MCF 10A (cell line): ENCODE results near the gene STAT1. TPM values are rescaled to one million over a fixed set of nuclear protein-coding genes. Genes with fewer than 3 reads are reported as not detected.

ENCODE experiments used
- BruUV-seq: library from RNA; stranded (reverse); fragments of 400-500 nt; replicated peaks from 2 replicates; lab custom pipeline; 2021; lab: Mats Ljungman, UMichigan
- CTCF ChIA-PET: fragments of 300-600 bp; sonication (Branson Sonifier 250); formaldehyde crosslinking; extraction: SDS; loops from one replicate; lab custom pipeline; 2021; ENCODE audit warnings: antibody characterized with exemption, inconsistent platforms; lab: Yijun Ruan, JAX
- POLR2A ChIA-PET: fragments of 300-600, 350-650 bp; sonication (Branson Sonifier 250); formaldehyde crosslinking; extraction: SDS; loops from one replicate; lab custom pipeline; 2020; ENCODE audit warnings: antibody characterized with exemption, inconsistent platforms; lab: Yijun Ruan, JAX
- DNase-seq: peaks from one replicate; pipeline ENCODE4 v3.0.0-alpha.2; 2018; ENCODE audit not compliant: unreplicated experiment
- H3K27ac Mint-ChIP-seq: one replicate; pipeline ENCODE4 v1.8.0; 2022; ENCODE audit warnings: mild to moderate bottlenecking, low read depth, mixed read lengths; ENCODE audit not compliant: unreplicated experiment
- H3K27me3 Mint-ChIP-seq: one replicate; pipeline ENCODE4 v1.8.0; 2022; ENCODE audit warnings: mixed read lengths; ENCODE audit not compliant: insufficient read depth, unreplicated experiment
- H3K36me3 Mint-ChIP-seq: one replicate; pipeline ENCODE4 v1.8.0; 2022; ENCODE audit warnings: mild to moderate bottlenecking, moderate library complexity, mixed read lengths; ENCODE audit not compliant: insufficient read depth, unreplicated experiment
- H3K4me1 Mint-ChIP-seq: one replicate; pipeline ENCODE4 v1.8.0; 2022; ENCODE audit warnings: mixed read lengths; ENCODE audit not compliant: insufficient read depth, unreplicated experiment
- H3K4me3 Mint-ChIP-seq: one replicate; pipeline ENCODE4 v1.8.0; 2022; ENCODE audit warnings: mild to moderate bottlenecking, moderate library complexity, mixed read lengths; ENCODE audit not compliant: unreplicated experiment
- H3K9me3 Mint-ChIP-seq: one replicate; pipeline ENCODE4 v1.8.0; 2022; ENCODE audit warnings: mixed read lengths; ENCODE audit not compliant: unreplicated experiment
- intact Hi-C: fragments of 100-400 bp; cut with micrococcal nuclease; formaldehyde crosslinking; loops from 2 replicates; pipeline ENCODE4 v1.14.1; 2022
- total RNA-seq: library from RNA; stranded (reverse); gene quantifications from 2 replicates; pipeline ENCODE4 v1.2.3, GENCODE V29; 2022
- TF ChIP-seq, protein P1 (sequence below): fragments of 200-600 bp; IDR thresholded peaks from one replicate; pipeline ENCODE4 v1.8.0; 2022; ENCODE audit warnings: antibody characterized with exemption, mild to moderate bottlenecking; ENCODE audit not compliant: unreplicated experiment

The STAT1 gene
- total RNA-seq, 1 experiment from 2014 or later, result 36.9 TPM

DNA sequence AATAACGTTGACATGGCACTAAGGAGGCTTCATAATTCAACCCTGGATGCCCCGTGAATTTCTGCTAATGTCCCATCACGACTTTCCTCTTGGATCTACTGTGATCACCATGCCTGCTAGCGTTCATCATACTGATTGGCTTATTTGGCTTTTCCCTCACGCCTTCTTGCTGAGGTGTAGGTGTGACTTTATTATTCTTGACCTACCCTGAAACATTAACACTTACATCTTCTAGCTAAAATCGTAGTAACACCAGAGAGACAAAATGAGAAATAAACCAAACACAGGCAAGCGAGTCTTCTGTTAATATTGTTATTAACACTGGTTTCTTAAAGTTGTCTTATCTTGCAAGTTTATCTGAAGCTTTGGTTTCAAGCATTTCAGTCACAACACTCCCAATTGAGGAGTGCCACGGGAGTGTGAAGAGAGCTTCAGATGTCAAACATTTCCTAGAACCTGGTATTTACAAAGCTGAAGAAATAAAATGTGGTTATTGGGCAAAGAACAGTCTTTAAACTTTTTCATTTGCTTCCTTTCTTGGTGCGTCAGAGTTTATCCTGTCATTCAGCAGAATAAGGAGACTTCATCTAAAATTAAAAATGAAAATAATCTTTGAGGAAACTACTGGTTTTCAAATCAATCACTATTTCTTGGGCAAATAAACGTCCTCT lies 15.4 kb upstream of the STAT1 start:
- no TSS peak for BruUV-seq
- DNase-seq, result no peak
- Mint-ChIP-seq H3K27ac (no peak overlapping the region), H3K4me1 (no peaks in the 10 kb centered on the region), H3K4me3 (no peak overlapping the region), H3K36me3 (no peaks in the 10 kb centered on the region), H3K9me3 (no peaks in the 10 kb centered on the region), H3K27me3 (no peaks in the 10 kb centered on the region)
- ChIA-PET POLR2A (interaction anchor here (2.0 to 2.2 kb wide), 2 partner anchors 9 to 15 kb away, joined by 8 to 9 read pairs; partner anchors contain the start of gene STAT1), CTCF (interaction anchor here (0.7 to 2.3 kb wide), 10 partner anchors 10 to 250 kb away, joined by 3 to 11 read pairs (median 4); no protein-coding TSS in a partner anchor)
- TF ChIP-seq, protein P1, sequence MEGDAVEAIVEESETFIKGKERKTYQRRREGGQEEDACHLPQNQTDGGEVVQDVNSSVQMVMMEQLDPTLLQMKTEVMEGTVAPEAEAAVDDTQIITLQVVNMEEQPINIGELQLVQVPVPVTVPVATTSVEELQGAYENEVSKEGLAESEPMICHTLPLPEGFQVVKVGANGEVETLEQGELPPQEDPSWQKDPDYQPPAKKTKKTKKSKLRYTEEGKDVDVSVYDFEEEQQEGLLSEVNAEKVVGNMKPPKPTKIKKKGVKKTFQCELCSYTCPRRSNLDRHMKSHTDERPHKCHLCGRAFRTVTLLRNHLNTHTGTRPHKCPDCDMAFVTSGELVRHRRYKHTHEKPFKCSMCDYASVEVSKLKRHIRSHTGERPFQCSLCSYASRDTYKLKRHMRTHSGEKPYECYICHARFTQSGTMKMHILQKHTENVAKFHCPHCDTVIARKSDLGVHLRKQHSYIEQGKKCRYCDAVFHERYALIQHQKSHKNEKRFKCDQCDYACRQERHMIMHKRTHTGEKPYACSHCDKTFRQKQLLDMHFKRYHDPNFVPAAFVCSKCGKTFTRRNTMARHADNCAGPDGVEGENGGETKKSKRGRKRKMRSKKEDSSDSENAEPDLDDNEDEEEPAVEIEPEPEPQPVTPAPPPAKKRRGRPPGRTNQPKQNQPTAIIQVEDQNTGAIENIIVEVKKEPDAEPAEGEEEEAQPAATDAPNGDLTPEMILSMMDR, result no peak
- intact Hi-C loops, result no loop called here

DNA sequence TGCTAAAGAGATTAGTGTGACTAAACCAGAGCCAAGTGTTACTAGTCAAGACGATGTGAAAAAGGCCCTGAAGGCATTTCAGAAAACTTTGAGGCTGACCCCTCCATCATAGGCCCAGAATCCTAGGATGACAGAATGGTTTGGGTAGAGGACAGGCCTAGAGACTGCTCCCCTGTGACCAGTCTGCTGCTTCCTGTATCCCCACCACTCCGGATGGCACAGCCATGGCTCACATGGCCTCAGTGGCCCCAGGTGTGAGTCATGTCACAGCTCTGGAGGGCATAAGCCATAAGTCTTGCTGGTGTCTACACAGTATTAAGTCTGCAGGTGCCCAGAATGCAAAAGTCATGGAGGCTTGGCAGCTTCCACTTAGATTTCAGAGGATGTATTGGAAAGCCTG lies 12.4 kb upstream of the STAT1 start:
- ChIA-PET POLR2A (no interaction called here), CTCF (interaction anchor here (1.2 kb wide), 1 partner anchor 64 kb away, joined by 3 read pairs; no protein-coding TSS in a partner anchor)
- no peak overlapping the region for H3K4me3 Mint-ChIP-seq
- H3K27ac Mint-ChIP-seq, result no peak overlapping the region
- no TSS peak for BruUV-seq
- no peaks in the 10 kb centered on the region for H3K4me1 Mint-ChIP-seq
- no peak for DNase-seq
- TF ChIP-seq, protein P1, result no peak
- intact Hi-C loops, result no loop called here
- H3K27me3 Mint-ChIP-seq, result no peaks in the 10 kb centered on the region
- no peaks in the 10 kb centered on the region for H3K36me3 Mint-ChIP-seq
- no peaks in the 10 kb centered on the region for H3K9me3 Mint-ChIP-seq

DNA sequence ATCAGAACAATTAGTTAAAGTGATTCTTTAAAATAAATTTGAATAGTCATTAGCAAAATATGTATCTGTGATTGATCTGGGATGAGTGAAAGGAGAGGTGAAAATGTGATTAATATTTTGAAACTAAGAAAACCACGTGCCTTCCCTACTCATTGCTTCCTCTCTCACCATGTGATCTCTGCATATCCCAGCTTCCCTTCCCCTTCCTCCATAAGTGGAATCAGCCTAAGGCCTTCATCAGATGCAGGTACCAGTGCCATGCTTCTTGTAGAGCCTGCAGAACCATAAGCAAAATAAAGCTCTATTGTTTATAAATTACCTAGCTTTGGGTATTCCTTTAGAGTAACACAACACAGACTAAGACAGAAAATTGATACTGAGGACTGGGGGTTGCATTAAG lies 11.2 kb upstream of the STAT1 start:
- intact Hi-C loops, result no loop called here
- TF ChIP-seq, protein P1, result no peak
- no peak overlapping the region for H3K27ac Mint-ChIP-seq
- no peaks in the 10 kb centered on the region for H3K9me3 Mint-ChIP-seq
- no peaks in the 10 kb centered on the region for H3K36me3 Mint-ChIP-seq
- CTCF ChIA-PET, result interaction anchor here (0.5 to 1.4 kb wide), 5 partner anchors 13 to 243 kb away, joined by 3 to 6 read pairs (median 3); no protein-coding TSS in a partner anchor
- no TSS peak for BruUV-seq
- no peak overlapping the region for H3K4me3 Mint-ChIP-seq
- H3K27me3 Mint-ChIP-seq, result no peaks in the 10 kb centered on the region
- no peaks in the 10 kb centered on the region for H3K4me1 Mint-ChIP-seq
- POLR2A ChIA-PET, result no interaction called here
- no peak for DNase-seq

DNA sequence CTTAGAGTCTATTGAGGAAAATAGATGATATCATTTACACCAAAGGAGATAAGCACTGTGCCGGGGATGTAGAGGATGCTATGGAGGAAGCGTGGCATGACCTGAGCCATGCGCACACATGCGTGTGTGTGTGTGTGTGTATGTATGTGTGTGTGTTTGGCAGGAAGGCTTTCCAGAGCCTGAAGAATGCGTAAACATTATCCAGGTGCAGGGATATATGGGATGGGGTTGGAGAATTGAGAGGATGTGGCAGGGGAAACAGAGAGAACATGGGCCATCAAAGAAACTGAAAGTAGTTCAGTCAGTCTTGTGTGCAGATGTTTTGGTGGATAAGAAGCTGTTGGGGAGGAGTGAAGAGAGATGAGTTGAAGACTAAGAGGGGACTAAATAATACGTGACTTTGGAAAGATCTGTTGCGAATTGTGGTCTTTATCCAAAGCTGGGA lies 9.3 kb upstream of the STAT1 start:
- intact Hi-C loops, result no loop called here
- no peak for DNase-seq

More for the DNA sequence above, 9.3 kb upstream of the STAT1 start:
- H3K27ac Mint-ChIP-seq, result no peak overlapping the region
- TF ChIP-seq, protein P1, result no peak
- no peaks in the 10 kb centered on the region for H3K36me3 Mint-ChIP-seq
- H3K4me1 Mint-ChIP-seq, result no peaks in the 10 kb centered on the region
- no peaks in the 10 kb centered on the region for H3K9me3 Mint-ChIP-seq
- ChIA-PET CTCF (interaction anchor here (0.7 to 1.9 kb wide), 4 partner anchors 28 to 478 kb away, joined by 3 to 8 read pairs (median 4); no protein-coding TSS in a partner anchor), POLR2A (interaction anchor here (0.7 to 1.3 kb wide), 4 partner anchors 9 to 78 kb away, joined by 3 to 8 read pairs (median 4); no protein-coding TSS in a partner anchor)
- H3K27me3 Mint-ChIP-seq, result no peaks in the 10 kb centered on the region
- BruUV-seq, result no TSS peak
- no peak overlapping the region for H3K4me3 Mint-ChIP-seq
